ENCODE results near the gene DACT2.
"Not testable (repeated sequence)": the region's sequence is repeated elsewhere in the genome, so short reads cannot be mapped to it uniquely, and the experiment has no call there.

Gene DACT2

GRCh38 chr6:168280020-168280898, 39.3 kb downstream of the DACT2 start:
- DNase-seq, result no peak

- no peak for DNase-seq
Measured at GRCh38 chr6:168279403-168279935, 40.1 kb downstream of the DACT2 start.

- DNase-seq, result no peak
Measured at GRCh38 chr6:168278904-168279303, 40.7 kb downstream of the DACT2 start.

GRCh38 chr6:168277274-168277669, 42.3 kb downstream of the DACT2 start:
- DNase-seq, result no peak

- DNase-seq, result no peak
Measured at GRCh38 chr6:168276576-168277273, 42.9 kb downstream of the DACT2 start.

- no peak for DNase-seq
Measured at GRCh38 chr6:168275168-168275567, 44.4 kb downstream of the DACT2 start.

GRCh38 chr6:168274037-168274952, 45.3 kb downstream of the DACT2 start:
- DNase-seq, result no peak

GRCh38 chr6:168273441-168274036, 46.0 kb downstream of the DACT2 start:
- no peak for DNase-seq

- no peak for DNase-seq
Measured at GRCh38 chr6:168272415-168273325, 46.9 kb downstream of the DACT2 start.

GRCh38 chr6:168270274-168271172, 49.1 kb downstream of the DACT2 start:
- no peak for DNase-seq

GRCh38 chr6:168269455-168270243, 49.9 kb downstream of the DACT2 start:
- no peak for DNase-seq

- no peak for DNase-seq
Measured at GRCh38 chr6:168268755-168269154, 50.8 kb downstream of the DACT2 start.

GRCh38 chr6:168267779-168268178, 51.8 kb downstream of the DACT2 start:
- DNase-seq, result not testable (repeated sequence)

- DNase-seq, result no peak
Measured at GRCh38 chr6:168265827-168266815, 53.5 kb downstream of the DACT2 start.

GRCh38 chr6:168265394-168265793, 54.2 kb downstream of the DACT2 start:
- DNase-seq, result no peak

GRCh38 chr6:168264593-168265335, 54.8 kb downstream of the DACT2 start:
- no peak for DNase-seq

GRCh38 chr6:168263351-168263905, 56.1 kb downstream of the DACT2 start:
- DNase-seq, result no peak
